Endometrial microvascular endothelial cells (primary cell): ENCODE data around the gene TSPAN3. TPM values are rescaled to one million over a fixed set of nuclear protein-coding genes. Genes with fewer than 3 reads are reported as not detected.

Source experiments
- in situ Hi-C: cut with HindIII; loops from 2 replicates; pipeline ENCODE4 v1.10.0; 2017; ENCODE audit warnings: low sequenced_read_pairs, low pct_unique_long_range_greater_than_20kb; ENCODE audit errors: inconsistent ontology term
- total RNA-seq: library from RNA; depleted of rRNA; stranded (reverse); fragments of >200 nt; gene quantifications from one replicate; pipeline ENCODE4 v1.2.3, GENCODE V29; 2015; ENCODE audit errors: inconsistent ontology term

The TSPAN3 gene
- total RNA-seq, 1 donor from 2014 or later: 361 TPM

GRCh38 chr15:76996526-76997401 is 74.1 kb downstream of the TSPAN3 start:
- in situ Hi-C loops: no loop called here

GRCh38 chr15:76996076-76996525 is 74.8 kb downstream of the TSPAN3 start:
- in situ Hi-C loops: no loop called here

- in situ Hi-C loops: no loop called here
Measured at GRCh38 chr15:76994971-76995945, 75.7 kb downstream of the TSPAN3 start, which contains the start of gene PSTPIP1. PSTPIP1 (plus strand) TSS chr15:76995126; CDS start chr15:76995574, 448 bp downstream.

GRCh38 chr15:76994496-76994895 is 76.4 kb downstream of the TSPAN3 start:
- in situ Hi-C loops: no loop called here

- in situ Hi-C loops: no loop called here
Measured at GRCh38 chr15:76994001-76994400, 76.9 kb downstream of the TSPAN3 start.

GRCh38 chr15:76993114-76993725 is 77.7 kb downstream of the TSPAN3 start:
- in situ Hi-C loops: no loop called here

GRCh38 chr15:76991741-76992645 is 78.9 kb downstream of the TSPAN3 start:
- in situ Hi-C loops: no loop called here

Other genes starting within 250 kb of the TSPAN3 start
- gene SCAPER, start 165.8 kb downstream of the TSPAN3 start, total RNA-seq: 9.0 TPM
- gene RCN2, start 139.4 kb downstream of the TSPAN3 start, total RNA-seq: 85.5 TPM
- gene PSTPIP1, start 76.0 kb downstream of the TSPAN3 start, total RNA-seq: not detected